Small intestine (tissue), 7 donors: Measurements from ENCODE around the gene LAMA3. TPM values are rescaled to one million over a fixed set of nuclear protein-coding genes. Genes with fewer than 3 reads are reported as not detected.

Source experiments
- DNase-seq, 2 donors: peaks; one replicate each; pipeline versions ENCODE4 v3.0.0 to v3.0.0-alpha.2; 2013
- FAIRE-seq: peaks from 2 replicates; lab custom pipeline; 2012; peaks lifted over from hg19 to GRCh38; lab: Jason Lieb, UNC
- H3K27ac ChIP-seq, 3 donors: one replicate each; pipeline ENCODE4 v1.5.1; 2013; ENCODE audit warnings: low read length in 2 of 3, mild to moderate bottlenecking in 2 of 3, control low read depth in 1 of 3, inconsistent platforms in 1 of 3, low read depth in 1 of 3, moderate library complexity in 1 of 3
- H3K27me3 ChIP-seq, 3 donors: one replicate each; pipeline ENCODE4 v1.6.1; 2013; ENCODE audit warnings: low read length in 3 of 3, inconsistent platforms in 1 of 3; ENCODE audit not compliant: control insufficient read depth in 3 of 3, insufficient read depth in 3 of 3
- H3K36me3 ChIP-seq, 3 donors: one replicate each; pipeline ENCODE4 v1.6.1; 2013; ENCODE audit warnings: low read length in 3 of 3, inconsistent platforms in 1 of 3, low read depth in 1 of 3, mild to moderate bottlenecking in 1 of 3, moderate library complexity in 1 of 3; ENCODE audit not compliant: control insufficient read depth in 3 of 3, insufficient read depth in 2 of 3
- H3K4me1 ChIP-seq, 3 donors: one replicate each; pipeline ENCODE4 v1.6.1; 2013; ENCODE audit warnings: low read length in 2 of 3, inconsistent platforms in 1 of 3, low read depth in 1 of 3, mild to moderate bottlenecking in 1 of 3, moderate library complexity in 1 of 3; ENCODE audit not compliant: control insufficient read depth in 3 of 3, insufficient read depth in 2 of 3
- H3K4me3 ChIP-seq, 3 donors: one replicate each; pipeline ENCODE4 v1.5.1; 2013; ENCODE audit warnings: low read length in 3 of 3, control low read depth in 1 of 3, inconsistent platforms in 1 of 3, low read depth in 1 of 3, mild to moderate bottlenecking in 1 of 3, moderate library complexity in 1 of 3
- H3K9me3 ChIP-seq, 2 donors: one replicate each; pipeline ENCODE4 v1.6.1; 2013; ENCODE audit warnings: low read depth in 1 of 2, low read length in 1 of 2; ENCODE audit not compliant: control insufficient read depth in 2 of 2, insufficient read depth in 1 of 2
- WGBS, 3 donors: extraction: QIAGEN DNeasy Blood & Tissue Kit; methylation state at CpG; one replicate each; pipeline ENCODE4 v1.1.7; 2013; 5-methylcytosine and 5-hydroxymethylcytosine counted together
- polyA plus RNA-seq, 4 donors: library from polyadenylated mRNA; stranded (reverse) in 3 of 4; unstranded in 1 of 4; fragments of 200-250 nt in 3 of 4; fragments of 120-200 nt in 1 of 4; gene quantifications; one replicate each; pipeline versions ENCODE4 v1.2.1 to v1.2.3, GENCODE V29; 2013
- donor health status: healthy with polysubstance abuse.
- donor health status: control.
- donor health status: control.
- donor health status: Bipolar disorder and iron deficiency.
- donor health status: healthy.

The LAMA3 gene
- polyA plus RNA-seq, 4 donors, result 9.7 to 67.4 (median 22.0) TPM

- Histone ChIP-seq H3K27me3 (no peaks in the 10 kb centered on the region), H3K36me3 (peaks cover 0 to 5% (median 0%) of the 10 kb centered on the region in 3 donors), H3K9me3 (no peaks in the 10 kb centered on the region), H3K4me3 (peak overlapping the region in 2 of 3 donors; percentile 33 to 60), H3K4me1 (peaks cover 2 to 26% (median 5%) of the 10 kb centered on the region in 3 donors), H3K27ac (peak overlapping the region; percentile 81 to 90 (median 87))
- FAIRE-seq, result no peak
- WGBS, 3 donors, result 7 to 50% (median 28%) methylated on average over 25 of the region's 25 CpGs
- DNase-seq, result peak; percentile 92 to 98
These were observed 183.7 kb downstream of the LAMA3 start for GRCh38 chr18:23872701-23873550.

- Histone ChIP-seq H3K4me3 (no peak overlapping the region), H3K4me1 (peaks cover 2 to 22% (median 7%) of the 10 kb centered on the region in 3 donors), H3K27me3 (no peaks in the 10 kb centered on the region), H3K27ac (no peak overlapping the region), H3K36me3 (peaks cover 0 to 17% (median 0%) of the 10 kb centered on the region in 3 donors), H3K9me3 (no peaks in the 10 kb centered on the region)
- DNase-seq, result no peak
- no peak for FAIRE-seq
- WGBS, 3 donors, result 74 to 83% (median 80%) methylated on average over 11 of the region's 11 CpGs
These were observed 187.0 kb downstream of the LAMA3 start for GRCh38 chr18:23875966-23876895.

GRCh38 chr18:23876921-23877320, 187.7 kb downstream of the LAMA3 start:
- peaks cover 0 to 17% (median 0%) of the 10 kb centered on the region in 3 donors for H3K36me3 ChIP-seq
- H3K9me3 ChIP-seq, result no peaks in the 10 kb centered on the region
- FAIRE-seq (no peak), DNase-seq (no peak)
- H3K4me3 ChIP-seq, result no peak overlapping the region
- 76 to 96% (median 93%) methylated on average over 7 of the region's 7 CpGs for WGBS, 3 donors
- peaks cover 0 to 18% (median 3%) of the 10 kb centered on the region in 3 donors for H3K4me1 ChIP-seq
- H3K27ac ChIP-seq, result no peak overlapping the region
- no peaks in the 10 kb centered on the region for H3K27me3 ChIP-seq

GRCh38 chr18:23877371-23877770, 188.1 kb downstream of the LAMA3 start:
- FAIRE-seq, result no peak
- 79 to 93% (median 87%) methylated on average over 4 of the region's 4 CpGs for WGBS, 3 donors

GRCh38 chr18:23878336-23878900, 189.2 kb downstream of the LAMA3 start:
- Histone ChIP-seq H3K4me3 (no peak overlapping the region), H3K9me3 (no peaks in the 10 kb centered on the region), H3K27ac (no peak overlapping the region), H3K4me1 (peaks cover 0 to 10% (median 3%) of the 10 kb centered on the region in 3 donors), H3K27me3 (no peaks in the 10 kb centered on the region), H3K36me3 (peaks cover 0 to 20% (median 0%) of the 10 kb centered on the region in 3 donors)
- 49 to 77% (median 65%) methylated on average over 11 of the region's 11 CpGs for WGBS, 3 donors
- peak in 1 of 2 donors; percentile 53 for DNase-seq
- no peak for FAIRE-seq

More at GRCh38 chr18:23877371-23877770, 188.1 kb downstream of the LAMA3 start:
- H3K4me3 ChIP-seq, result no peak overlapping the region
- H3K9me3 ChIP-seq, result no peaks in the 10 kb centered on the region
- H3K27me3 ChIP-seq, result no peaks in the 10 kb centered on the region
- H3K4me1 ChIP-seq, result peaks cover 0 to 13% (median 3%) of the 10 kb centered on the region in 3 donors
- no peak overlapping the region for H3K27ac ChIP-seq
- peaks cover 0 to 17% (median 0%) of the 10 kb centered on the region in 3 donors for H3K36me3 ChIP-seq
- no peak for DNase-seq

- no peak overlapping the region for H3K27ac ChIP-seq
- H3K4me1 ChIP-seq, result peaks cover 0 to 13% (median 3%) of the 10 kb centered on the region in 3 donors
- FAIRE-seq (no peak), DNase-seq (no peak)
- 87 to 93% (median 93%) methylated on average over 13 of the region's 13 CpGs for WGBS, 3 donors
- no peaks in the 10 kb centered on the region for H3K9me3 ChIP-seq
- peaks cover 0 to 20% (median 0%) of the 10 kb centered on the region in 3 donors for H3K36me3 ChIP-seq
- H3K27me3 ChIP-seq, result no peaks in the 10 kb centered on the region
- no peak overlapping the region for H3K4me3 ChIP-seq
These were observed 189.9 kb downstream of the LAMA3 start for GRCh38 chr18:23879126-23879525.

DNA sequence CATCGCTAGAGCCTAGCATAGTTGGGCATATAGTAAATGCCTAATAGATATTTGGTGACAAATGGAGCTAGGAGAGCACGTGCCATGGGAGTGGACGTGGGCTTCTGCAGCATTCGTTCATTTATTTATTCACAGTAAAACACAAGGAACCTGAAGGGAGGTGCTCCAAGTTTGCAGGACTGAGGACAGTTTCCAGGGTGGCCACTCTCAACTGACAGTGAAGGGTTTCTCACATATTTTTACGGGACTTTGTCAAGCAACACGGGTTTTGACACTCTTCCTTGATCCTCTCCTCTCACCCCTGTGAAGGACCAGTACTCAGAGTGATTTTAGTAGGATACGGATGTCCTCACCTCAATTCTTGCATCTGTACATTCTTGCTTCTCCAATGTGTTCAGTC, 190.3 kb downstream of the LAMA3 start:
- FAIRE-seq (no peak), DNase-seq (no peak)
- no peak overlapping the region for H3K4me3 ChIP-seq
- 84 to 95% (median 87%) methylated on average over 7 of the region's 7 CpGs for WGBS, 3 donors
- no peak overlapping the region for H3K27ac ChIP-seq
- H3K27me3 ChIP-seq, result no peaks in the 10 kb centered on the region
- no peaks in the 10 kb centered on the region for H3K9me3 ChIP-seq
- peaks cover 0 to 16% (median 3%) of the 10 kb centered on the region in 3 donors for H3K4me1 ChIP-seq
- peaks cover 0 to 20% (median 0%) of the 10 kb centered on the region in 3 donors for H3K36me3 ChIP-seq
